GM12878 (cell line): ENCODE data around the gene EPB41L4B. TPM values are rescaled to one million over a fixed set of nuclear protein-coding genes. Genes with fewer than 3 reads are reported as not detected.

ENCODE experiments used
- ATAC-seq: fragments of 200-7000 bp; cut with Tn5 transposase; 3 replicates; pipeline ENCODE4 v1.9.1; 2020; ENCODE audit warnings: mild to moderate bottlenecking, moderate library complexity
- BruUV-seq: library from RNA; stranded (reverse); fragments of 400-500 nt; replicated peaks from 2 replicates; lab custom pipeline; 2021; lab: Mats Ljungman, UMichigan
- CTCF ChIA-PET: fragments of 300-600 bp; sonication (Branson Sonifier 250); formaldehyde crosslinking; extraction: SDS; loops from one replicate; lab custom pipeline; 2021; ENCODE audit warnings: inconsistent platforms; lab: Yijun Ruan, JAX
- POLR2A ChIA-PET: fragments of 350-600 bp; formaldehyde crosslinking; extraction: SDS; loops from one replicate; lab custom pipeline; 2021; ENCODE audit warnings: inconsistent platforms; lab: Charles Lee
- RAD21 ChIA-PET: fragments of 300-600 bp; sonication (Branson Sonifier 250); formaldehyde crosslinking; loops from one replicate; lab custom pipeline; 2023; ENCODE audit warnings: antibody characterized with exemption; ENCODE audit not compliant: unreplicated experiment; lab: Charles Lee
- SMC1A ChIA-PET: fragments of 300-600 bp; sonication (Branson Sonifier 250); formaldehyde crosslinking; loops from one replicate; lab custom pipeline; 2023; ENCODE audit not compliant: unreplicated experiment, uncharacterized antibody; lab: Charles Lee
- DNase-seq: peaks from one replicate; pipeline ENCODE4 v3.0.0-alpha.2; 2011; ENCODE audit warnings: low read depth, low spot score
- FAIRE-seq: peaks from 3 replicates; lab custom pipeline; 2011; peaks lifted over from hg19 to GRCh38; lab: Jason Lieb, UNC
- H2AFZ ChIP-seq: 2 replicates; pipeline ENCODE4 v1.6.0; 2011; ENCODE audit warnings: low read depth, low read length, control low read depth; ENCODE audit not compliant: control insufficient read depth
- H3K27ac ChIP-seq: 2 replicates; pipeline ENCODE4 v1.5.1; 2011; ENCODE audit warnings: control low read depth; ENCODE audit not compliant: control insufficient read depth, insufficient read depth
- H3K27me3 ChIP-seq, 2 experiments: replicated peaks in 1 of 2; 2 replicates each; pipeline versions ENCODE4 v1.6.0 to v1.6.1; 2011; ENCODE audit warnings: low read length in 1 of 2; ENCODE audit not compliant: control insufficient read depth in 2 of 2, insufficient read depth in 2 of 2
- H3K36me3 ChIP-seq, 2 experiments: 2 replicates each; pipeline ENCODE4 v1.5.1; 2011; ENCODE audit warnings: low read length in 1 of 2; ENCODE audit not compliant: control insufficient read depth in 2 of 2, insufficient read depth in 2 of 2
- H3K4me1 ChIP-seq: 2 replicates; pipeline ENCODE4 v1.6.1; 2011; ENCODE audit warnings: mild to moderate bottlenecking, low read length, moderate library complexity, mixed read lengths; ENCODE audit not compliant: control insufficient read depth, insufficient read depth
- H3K4me2 ChIP-seq: 2 replicates; pipeline ENCODE4 v1.6.0; 2011; ENCODE audit warnings: control low read depth; ENCODE audit not compliant: control insufficient read depth, insufficient read depth
- H3K4me3 ChIP-seq: fragments of 200-600 bp; sonication (generic); 2 replicates; pipeline ENCODE4 v1.5.1; 2016
- H3K79me2 ChIP-seq: 2 replicates; pipeline ENCODE4 v1.6.0; 2011; ENCODE audit warnings: low read length; ENCODE audit not compliant: control insufficient read depth, insufficient read depth
- H3K9ac ChIP-seq: 2 replicates; pipeline ENCODE4 v1.8.0; 2011; ENCODE audit warnings: low read length, control low read depth, mixed read lengths; ENCODE audit not compliant: control insufficient read depth, insufficient read depth
- H3K9me3 ChIP-seq: replicated peaks from 3 replicates; pipeline ENCODE4 v1.5.1; 2011; ENCODE audit warnings: mild to moderate bottlenecking, low read length; ENCODE audit not compliant: control insufficient read depth, insufficient read depth
- H4K20me1 ChIP-seq: 2 replicates; pipeline ENCODE4 v1.6.0; 2011; ENCODE audit not compliant: control insufficient read depth, insufficient read depth
- BRCA1 ChIP-seq: IDR thresholded peaks from 2 replicates; pipeline ENCODE4 v1.6.1; 2011; ENCODE audit warnings: low read depth, low read length, improper control_type of control experiment
- LARP7 ChIP-seq: fragments of 450-650 bp; IDR thresholded peaks from 2 replicates; pipeline ENCODE4 v1.6.1; 2017; ENCODE audit warnings: mild to moderate bottlenecking
- PAX5 ChIP-seq: IDR thresholded peaks from 2 replicates; pipeline ENCODE4 v1.6.1; 2011; ENCODE audit warnings: low read depth, low read length, borderline replicate concordance
- POLR2A ChIP-seq: IDR thresholded peaks from 2 replicates; pipeline ENCODE4 v1.6.1; 2011; ENCODE audit warnings: low read depth, mild to moderate bottlenecking, low read length
- RFX5 ChIP-seq: IDR thresholded peaks from 2 replicates; pipeline ENCODE4 v1.6.1; 2011; ENCODE audit warnings: low read depth, low read length, improper control_type of control experiment
- SMARCA5 ChIP-seq: fragments of 450-650 bp; IDR thresholded peaks from 2 replicates; pipeline ENCODE4 v1.6.1; 2017; ENCODE audit warnings: mild to moderate bottlenecking
- SUPT20H ChIP-seq: IDR thresholded peaks from 2 replicates; pipeline ENCODE4 v1.6.1; 2011; ENCODE audit warnings: low read depth, mild to moderate bottlenecking, low read length, moderate library complexity, borderline replicate concordance; ENCODE audit not compliant: control insufficient read depth
- TAF1 ChIP-seq: IDR thresholded peaks from 2 replicates; pipeline ENCODE4 v1.6.1; 2011; ENCODE audit warnings: mild to moderate bottlenecking, low read depth, low read length, borderline replicate concordance
- TCF7 ChIP-seq: IDR thresholded peaks from 2 replicates; pipeline ENCODE4 v1.6.1; 2014; ENCODE audit warnings: antibody characterized with exemption, borderline replicate concordance
- YY1 ChIP-seq: IDR thresholded peaks from 2 replicates; pipeline ENCODE4 v1.6.1; 2011; ENCODE audit warnings: low read depth, mild to moderate bottlenecking, low read length
- ZNF24 ChIP-seq: fragments of 450-650 bp; IDR thresholded peaks from 2 replicates; pipeline ENCODE4 v1.6.1; 2017; ENCODE audit warnings: antibody characterized with exemption, mild to moderate bottlenecking
- ZNF384 ChIP-seq: IDR thresholded peaks from 2 replicates; pipeline ENCODE4 v1.6.1; 2012; ENCODE audit warnings: low read depth, mild to moderate bottlenecking, low read length, improper control_type of control experiment, borderline replicate concordance
- ZNF622 ChIP-seq: fragments of 450-650 bp; IDR thresholded peaks from 2 replicates; pipeline ENCODE4 v1.6.1; 2017; ENCODE audit warnings: mild to moderate bottlenecking, inconsistent platforms
- WGBS: methylation state at CpG from one replicate; pipeline ENCODE4 v1.1.6; 2016; ENCODE audit warnings: low lambda C conversion rate; ENCODE audit not compliant: insufficient replicate concordance, insufficient coverage; ENCODE audit errors: missing lambda C conversion rate; 5-methylcytosine and 5-hydroxymethylcytosine counted together
- in situ Hi-C: fragments of 300-500 bp; cut with MboI; formaldehyde crosslinking; loops from 9 replicates; pipeline ENCODE4 v1.14.3; 2018; ENCODE audit warnings: mixed read lengths
- intact Hi-C: fragments of 100-400 bp; cut with micrococcal nuclease; formaldehyde crosslinking; loops from one replicate; pipeline ENCODE4 v1.14.2; 2022; ENCODE audit not compliant: unreplicated experiment
- polyA plus RNA-seq, 11 experiments: library from polyadenylated mRNA; depleted of rRNA in 4 of 11; unstranded in 6 of 11; stranded (reverse) in 5 of 11; fragments of >200 nt; fragmentation: Nextera tagmentation in 4 of 11; fragmentation: Illumina TruSeq in 1 of 11; extraction: Ambion mirVana in 4 of 11; extraction: Trizol in 1 of 11; gene quantifications; 1 replicate in 1 of 11; 2 replicates in 10 of 11; pipeline versions ENCODE4 v1.2.1 to v1.2.3, GENCODE V29; 2011 to 2016; ENCODE audit warnings: inconsistent platforms in 2 of 11, missing spikeins in 2 of 11, low read depth in 1 of 11
- total RNA-seq, 4 experiments: library from RNA; depleted of rRNA in 3 of 4; stranded (reverse); fragments of >200 nt in 3 of 4; fragmentation: Illumina TruSeq in 1 of 4; extraction: Trizol in 1 of 4; gene quantifications; 2 replicates each; pipeline versions ENCODE4 v1.2.1 to v1.2.3, GENCODE V29; 2013 to 2021
- TF ChIP-seq, protein P1 (sequence below): fragments of 450-650 bp; IDR thresholded peaks from 2 replicates; pipeline ENCODE4 v1.6.1; 2016; ENCODE audit warnings: mild to moderate bottlenecking, moderate library complexity, borderline replicate concordance
- TF ChIP-seq, protein P2 (sequence below): fragments of 450-650 bp; conservative IDR thresholded peaks from 2 replicates; pipeline ENCODE4 v1.6.1; 2017; ENCODE audit warnings: mild to moderate bottlenecking, moderate library complexity
- TF ChIP-seq, protein P3 (sequence below): fragments of 450-650 bp; IDR thresholded peaks from 2 replicates; pipeline ENCODE4 v1.6.1; 2017; ENCODE audit warnings: mild to moderate bottlenecking, moderate library complexity

EPB41L4B gene
- total and polyA plus RNA-seq, 10 of the 15 experiments (the other 5 are each of a cell fraction or from before 2014, with no cell fraction given), result 0.04 to 0.75 (median 0.13) TPM; not detected in 1

DNA sequence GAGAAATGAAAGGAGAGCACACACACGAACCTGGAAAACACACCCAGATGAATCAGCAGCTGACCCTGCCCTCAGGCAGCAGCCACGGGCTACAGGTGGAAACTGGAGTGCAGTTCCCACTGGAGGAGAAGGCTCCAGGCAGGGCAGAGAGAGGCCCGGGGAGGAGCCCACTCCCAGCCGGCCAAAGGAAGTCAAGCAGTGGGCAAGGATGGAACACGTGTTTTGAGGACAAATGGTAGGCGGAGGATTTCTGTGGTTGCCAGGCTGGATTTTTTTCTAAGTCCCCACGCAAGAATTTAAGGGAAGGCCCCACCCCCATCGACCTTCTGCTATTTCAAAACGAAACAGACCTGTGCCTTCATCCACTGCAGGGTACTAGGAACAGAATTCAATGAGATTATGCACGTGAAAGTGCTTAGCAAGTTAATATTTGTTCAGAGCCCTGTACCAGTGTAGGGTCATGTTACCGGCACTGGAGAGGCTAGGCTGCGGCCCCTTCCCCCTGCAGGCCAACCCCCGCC, 6.8 kb downstream of the EPB41L4B start:
- intact Hi-C loops, result no loop called here
- Histone ChIP-seq H3K27ac (no peak overlapping the region), H3K4me2 (no peak overlapping the region), H2AFZ (no peak overlapping the region), H4K20me1 (no peaks in the 10 kb centered on the region; the same call in 1 of the 2 replicates), H3K9me3 (no peaks in the 10 kb centered on the region), H3K4me3 (no peak overlapping the region), H3K36me3 (no peaks in the 10 kb centered on the region), H3K79me2 (no peaks in the 10 kb centered on the region), H3K4me1 (no peaks in the 10 kb centered on the region), H3K9ac (no peak overlapping the region), H3K27me3 (peaks cover 3 to 8% of the 10 kb centered on the region in 2 experiments)
- 34% methylated on average over 13 of the region's 13 CpGs for WGBS
- FAIRE-seq (no peak), DNase-seq (no peak), ATAC-seq (no peak)
- RAD21 ChIA-PET, result no interaction called here
- CTCF ChIA-PET, result no interaction called here
- SMC1A ChIA-PET, result interaction anchor here (0.8 kb wide), 1 partner anchor 240 kb away, joined by 3 read pairs; no protein-coding TSS in a partner anchor
- in situ Hi-C loops, result no loop called here
- BruUV-seq, result no TSS peak
- POLR2A ChIA-PET, result no interaction called here
- TF ChIP-seq BRCA1 (no peak), LARP7 (no peak), SMARCA5 (no peak), YY1 (no peak), PAX5 (no peak), TAF1 (no peak), ZNF384 (no peak), SUPT20H (no peak), ZNF24 (no peak), POLR2A (no peak), RFX5 (no peak), TCF7 (no peak), ZNF622 (no peak)
- TF ChIP-seq, protein P1, sequence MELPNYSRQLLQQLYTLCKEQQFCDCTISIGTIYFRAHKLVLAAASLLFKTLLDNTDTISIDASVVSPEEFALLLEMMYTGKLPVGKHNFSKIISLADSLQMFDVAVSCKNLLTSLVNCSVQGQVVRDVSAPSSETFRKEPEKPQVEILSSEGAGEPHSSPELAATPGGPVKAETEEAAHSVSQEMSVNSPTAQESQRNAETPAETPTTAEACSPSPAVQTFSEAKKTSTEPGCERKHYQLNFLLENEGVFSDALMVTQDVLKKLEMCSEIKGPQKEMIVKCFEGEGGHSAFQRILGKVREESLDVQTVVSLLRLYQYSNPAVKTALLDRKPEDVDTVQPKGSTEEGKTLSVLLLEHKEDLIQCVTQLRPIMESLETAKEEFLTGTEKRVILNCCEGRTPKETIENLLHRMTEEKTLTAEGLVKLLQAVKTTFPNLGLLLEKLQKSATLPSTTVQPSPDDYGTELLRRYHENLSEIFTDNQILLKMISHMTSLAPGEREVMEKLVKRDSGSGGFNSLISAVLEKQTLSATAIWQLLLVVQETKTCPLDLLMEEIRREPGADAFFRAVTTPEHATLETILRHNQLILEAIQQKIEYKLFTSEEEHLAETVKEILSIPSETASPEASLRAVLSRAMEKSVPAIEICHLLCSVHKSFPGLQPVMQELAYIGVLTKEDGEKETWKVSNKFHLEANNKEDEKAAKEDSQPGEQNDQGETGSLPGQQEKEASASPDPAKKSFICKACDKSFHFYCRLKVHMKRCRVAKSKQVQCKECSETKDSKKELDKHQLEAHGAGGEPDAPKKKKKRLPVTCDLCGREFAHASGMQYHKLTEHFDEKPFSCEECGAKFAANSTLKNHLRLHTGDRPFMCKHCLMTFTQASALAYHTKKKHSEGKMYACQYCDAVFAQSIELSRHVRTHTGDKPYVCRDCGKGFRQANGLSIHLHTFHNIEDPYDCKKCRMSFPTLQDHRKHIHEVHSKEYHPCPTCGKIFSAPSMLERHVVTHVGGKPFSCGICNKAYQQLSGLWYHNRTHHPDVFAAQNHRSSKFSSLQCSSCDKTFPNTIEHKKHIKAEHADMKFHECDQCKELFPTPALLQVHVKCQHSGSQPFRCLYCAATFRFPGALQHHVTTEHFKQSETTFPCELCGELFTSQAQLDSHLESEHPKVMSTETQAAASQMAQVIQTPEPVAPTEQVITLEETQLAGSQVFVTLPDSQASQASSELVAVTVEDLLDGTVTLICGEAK, result no peak
- TF ChIP-seq, protein P2, sequence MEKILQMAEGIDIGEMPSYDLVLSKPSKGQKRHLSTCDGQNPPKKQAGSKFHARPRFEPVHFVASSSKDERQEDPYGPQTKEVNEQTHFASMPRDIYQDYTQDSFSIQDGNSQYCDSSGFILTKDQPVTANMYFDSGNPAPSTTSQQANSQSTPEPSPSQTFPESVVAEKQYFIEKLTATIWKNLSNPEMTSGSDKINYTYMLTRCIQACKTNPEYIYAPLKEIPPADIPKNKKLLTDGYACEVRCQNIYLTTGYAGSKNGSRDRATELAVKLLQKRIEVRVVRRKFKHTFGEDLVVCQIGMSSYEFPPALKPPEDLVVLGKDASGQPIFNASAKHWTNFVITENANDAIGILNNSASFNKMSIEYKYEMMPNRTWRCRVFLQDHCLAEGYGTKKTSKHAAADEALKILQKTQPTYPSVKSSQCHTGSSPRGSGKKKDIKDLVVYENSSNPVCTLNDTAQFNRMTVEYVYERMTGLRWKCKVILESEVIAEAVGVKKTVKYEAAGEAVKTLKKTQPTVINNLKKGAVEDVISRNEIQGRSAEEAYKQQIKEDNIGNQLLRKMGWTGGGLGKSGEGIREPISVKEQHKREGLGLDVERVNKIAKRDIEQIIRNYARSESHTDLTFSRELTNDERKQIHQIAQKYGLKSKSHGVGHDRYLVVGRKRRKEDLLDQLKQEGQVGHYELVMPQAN, result no peak
- TF ChIP-seq, protein P3, sequence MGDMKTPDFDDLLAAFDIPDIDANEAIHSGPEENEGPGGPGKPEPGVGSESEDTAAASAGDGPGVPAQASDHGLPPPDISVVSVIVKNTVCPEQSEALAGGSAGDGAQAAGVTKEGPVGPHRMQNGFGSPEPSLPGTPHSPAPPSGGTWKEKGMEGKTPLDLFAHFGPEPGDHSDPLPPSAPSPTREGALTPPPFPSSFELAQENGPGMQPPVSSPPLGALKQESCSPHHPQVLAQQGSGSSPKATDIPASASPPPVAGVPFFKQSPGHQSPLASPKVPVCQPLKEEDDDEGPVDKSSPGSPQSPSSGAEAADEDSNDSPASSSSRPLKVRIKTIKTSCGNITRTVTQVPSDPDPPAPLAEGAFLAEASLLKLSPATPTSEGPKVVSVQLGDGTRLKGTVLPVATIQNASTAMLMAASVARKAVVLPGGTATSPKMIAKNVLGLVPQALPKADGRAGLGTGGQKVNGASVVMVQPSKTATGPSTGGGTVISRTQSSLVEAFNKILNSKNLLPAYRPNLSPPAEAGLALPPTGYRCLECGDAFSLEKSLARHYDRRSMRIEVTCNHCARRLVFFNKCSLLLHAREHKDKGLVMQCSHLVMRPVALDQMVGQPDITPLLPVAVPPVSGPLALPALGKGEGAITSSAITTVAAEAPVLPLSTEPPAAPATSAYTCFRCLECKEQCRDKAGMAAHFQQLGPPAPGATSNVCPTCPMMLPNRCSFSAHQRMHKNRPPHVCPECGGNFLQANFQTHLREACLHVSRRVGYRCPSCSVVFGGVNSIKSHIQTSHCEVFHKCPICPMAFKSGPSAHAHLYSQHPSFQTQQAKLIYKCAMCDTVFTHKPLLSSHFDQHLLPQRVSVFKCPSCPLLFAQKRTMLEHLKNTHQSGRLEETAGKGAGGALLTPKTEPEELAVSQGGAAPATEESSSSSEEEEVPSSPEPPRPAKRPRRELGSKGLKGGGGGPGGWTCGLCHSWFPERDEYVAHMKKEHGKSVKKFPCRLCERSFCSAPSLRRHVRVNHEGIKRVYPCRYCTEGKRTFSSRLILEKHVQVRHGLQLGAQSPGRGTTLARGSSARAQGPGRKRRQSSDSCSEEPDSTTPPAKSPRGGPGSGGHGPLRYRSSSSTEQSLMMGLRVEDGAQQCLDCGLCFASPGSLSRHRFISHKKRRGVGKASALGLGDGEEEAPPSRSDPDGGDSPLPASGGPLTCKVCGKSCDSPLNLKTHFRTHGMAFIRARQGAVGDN, result no peak
